Natural killer cell (primary cell): Measurements from ENCODE around the gene PTPRQ. TPM values are rescaled to one million over a fixed set of nuclear protein-coding genes. Genes with fewer than 3 reads are reported as not detected.

Source experiments
- ATAC-seq, 3 donors: fragments of 150-1000 bp in 2 of 3; fragments of 200-7000 bp in 1 of 3; cut with Tn5 transposase; 1 replicate in 1 of 3; 2 replicates in 2 of 3; pipeline ENCODE4 v1.10.0; 2021; ENCODE audit warnings: mild to moderate bottlenecking in 2 of 3, moderate library complexity in 2 of 3
- DNase-seq, 2 donors: peaks; one replicate each; pipeline versions ENCODE4 v3.0.0 to v3.0.0-alpha.2; 2013 to 2021; ENCODE audit warnings: mixed read lengths in 1 of 2
- H3K27ac ChIP-seq: one replicate; pipeline ENCODE4 v1.5.1; 2013; ENCODE audit warnings: mild to moderate bottlenecking, low read length
- H3K27me3 ChIP-seq: one replicate; pipeline ENCODE4 v1.6.1; 2013; ENCODE audit warnings: low read length; ENCODE audit not compliant: control insufficient read depth, insufficient read depth
- H3K36me3 ChIP-seq: one replicate; pipeline ENCODE4 v1.6.1; 2013; ENCODE audit warnings: low read length; ENCODE audit not compliant: control insufficient read depth, insufficient read depth
- H3K4me1 ChIP-seq: one replicate; pipeline ENCODE4 v1.6.1; 2013; ENCODE audit warnings: low read length; ENCODE audit not compliant: control insufficient read depth, insufficient read depth
- H3K4me3 ChIP-seq: one replicate; pipeline ENCODE4 v1.5.1; 2013; ENCODE audit warnings: low read length
- H3K9me3 ChIP-seq: one replicate; pipeline ENCODE4 v1.6.1; 2013; ENCODE audit warnings: low read length; ENCODE audit not compliant: control insufficient read depth, insufficient read depth
- H3K27ac Mint-ChIP-seq, 2 donors: one replicate each; pipeline ENCODE4 v1.8.0; 2022; ENCODE audit warnings: mild to moderate bottlenecking in 2 of 2, mixed read lengths in 2 of 2, moderate library complexity in 1 of 2
- H3K27me3 Mint-ChIP-seq, 2 donors: one replicate each; pipeline ENCODE4 v1.8.0; 2022; ENCODE audit warnings: low read depth in 2 of 2, mixed read lengths in 2 of 2
- H3K36me3 Mint-ChIP-seq: one replicate; pipeline ENCODE4 v1.8.0; 2022; ENCODE audit warnings: mixed read lengths
- H3K4me1 Mint-ChIP-seq, 2 donors: one replicate each; pipeline ENCODE4 v1.8.0; 2022; ENCODE audit warnings: mixed read lengths in 2 of 2
- H3K4me3 Mint-ChIP-seq: one replicate; pipeline ENCODE4 v1.8.0; 2022; ENCODE audit warnings: mild to moderate bottlenecking, moderate library complexity, mixed read lengths
- H3K9me3 Mint-ChIP-seq, 2 donors: one replicate each; pipeline ENCODE4 v1.8.0; 2022; ENCODE audit warnings: mixed read lengths in 2 of 2
- CTCF ChIP-seq: fragments of 200-600 bp; IDR thresholded peaks from one replicate; pipeline ENCODE4 v1.8.0; 2022; ENCODE audit warnings: antibody characterized with exemption
- WGBS: methylation state at CpG from one replicate; pipeline ENCODE4 v1.1.7; 2013; ENCODE audit warnings: missing lambda C conversion rate; ENCODE audit not compliant: insufficient coverage; 5-methylcytosine and 5-hydroxymethylcytosine counted together
- intact Hi-C: fragments of 100-400 bp; cut with micrococcal nuclease; formaldehyde crosslinking; loops from one replicate; pipeline ENCODE4 v1.14.2; 2022
- total RNA-seq, 4 donors: library from RNA; stranded (reverse); fragments of 120-200 nt in 1 of 4; gene quantifications; one replicate each; pipeline versions ENCODE4 v1.2.3 to v1.2.4, GENCODE V29; 2013 to 2022

PTPRQ gene
- total RNA-seq, 3 donors from 2014 or later (not counting 1 experiment from before 2014, with no cell fraction given) = not detected

- 57% methylated on average over 6 of the region's 7 CpGs for WGBS
- no peaks in the 10 kb centered on the region for H3K36me3 Mint-ChIP-seq
- no peak for TF ChIP-seq CTCF
- H3K4me3 Mint-ChIP-seq = no peak overlapping the region
- H3K27ac Mint-ChIP-seq = no peak overlapping the region
- intact Hi-C loops = no loop called here
- H3K4me1 Mint-ChIP-seq = no peaks in the 10 kb centered on the region
- Histone ChIP-seq H3K27ac (no peak overlapping the region), H3K4me3 (no peak overlapping the region), H3K9me3 (no peaks in the 10 kb centered on the region), H3K4me1 (no peaks in the 10 kb centered on the region), H3K27me3 (no peaks in the 10 kb centered on the region), H3K36me3 (no peaks in the 10 kb centered on the region)
- no peaks in the 10 kb centered on the region for H3K27me3 Mint-ChIP-seq
- H3K9me3 Mint-ChIP-seq = peaks cover 3 to 11% of the 10 kb centered on the region in 2 donors
- DNase-seq = no peak
- ATAC-seq = no peak
These were observed 240.1 kb downstream of the PTPRQ start for GRCh38 chr12:80684077-80684495.

GRCh38 chr12:80690090-80690489, 246.1 kb downstream of the PTPRQ start:
- Histone ChIP-seq H3K9me3 (no peaks in the 10 kb centered on the region), H3K27ac (no peak overlapping the region), H3K27me3 (no peaks in the 10 kb centered on the region), H3K4me3 (no peak overlapping the region), H3K4me1 (no peaks in the 10 kb centered on the region), H3K36me3 (no peaks in the 10 kb centered on the region)
- H3K27ac Mint-ChIP-seq = no peak overlapping the region
- DNase-seq (no peak), ATAC-seq (no peak)
- no peak overlapping the region for H3K4me3 Mint-ChIP-seq
- TF ChIP-seq CTCF = no peak
- H3K36me3 Mint-ChIP-seq = no peaks in the 10 kb centered on the region
- no peaks in the 10 kb centered on the region for H3K4me1 Mint-ChIP-seq
- intact Hi-C loops = no loop called here
- peaks cover 5 to 10% of the 10 kb centered on the region in 2 donors for H3K9me3 Mint-ChIP-seq
- no CpG with 5 or more reads among the region's 1 CpG for WGBS
- H3K27me3 Mint-ChIP-seq = no peaks in the 10 kb centered on the region

- H3K36me3 ChIP-seq = no peaks in the 10 kb centered on the region
- no peaks in the 10 kb centered on the region for H3K4me1 ChIP-seq
- H3K36me3 Mint-ChIP-seq = no peaks in the 10 kb centered on the region
- no peak overlapping the region for H3K27ac ChIP-seq
- no peaks in the 10 kb centered on the region for H3K27me3 ChIP-seq
- H3K4me3 Mint-ChIP-seq = no peak overlapping the region
- WGBS = no CpG with 5 or more reads among the region's 2 CpGs
- peaks cover 5 to 9% of the 10 kb centered on the region in 2 donors for H3K9me3 Mint-ChIP-seq
- H3K4me1 Mint-ChIP-seq = no peaks in the 10 kb centered on the region
- intact Hi-C loops = no loop called here
- ATAC-seq (no peak), DNase-seq (no peak)
- no peak overlapping the region for H3K27ac Mint-ChIP-seq
- no peaks in the 10 kb centered on the region for H3K27me3 Mint-ChIP-seq
- no peak overlapping the region for H3K4me3 ChIP-seq
- no peaks in the 10 kb centered on the region for H3K9me3 ChIP-seq
- TF ChIP-seq CTCF = no peak
These were observed 246.5 kb downstream of the PTPRQ start for GRCh38 chr12:80690513-80690912.

GRCh38 chr12:80692114-80692513, 248.1 kb downstream of the PTPRQ start:
- no peaks in the 10 kb centered on the region for H3K27me3 Mint-ChIP-seq
- no peak overlapping the region for H3K4me3 ChIP-seq
- intact Hi-C loops = no loop called here
- no peak overlapping the region for H3K27ac ChIP-seq
- no peaks in the 10 kb centered on the region for H3K36me3 ChIP-seq
- no peaks in the 10 kb centered on the region for H3K36me3 Mint-ChIP-seq
- H3K4me3 Mint-ChIP-seq = no peak overlapping the region
- DNase-seq = no peak
- no peak for ATAC-seq
- TF ChIP-seq CTCF = no peak
- no peak overlapping the region for H3K27ac Mint-ChIP-seq
- 64% methylated on average over 1 of the region's 1 CpG for WGBS
- no peaks in the 10 kb centered on the region for H3K4me1 Mint-ChIP-seq
- no peaks in the 10 kb centered on the region for H3K9me3 ChIP-seq
- H3K27me3 ChIP-seq = no peaks in the 10 kb centered on the region
- peaks cover 3 to 7% of the 10 kb centered on the region in 2 donors for H3K9me3 Mint-ChIP-seq
- H3K4me1 ChIP-seq = no peaks in the 10 kb centered on the region
